A549 (cell line): ENCODE results near the gene PTPN1. TPM values are rescaled to one million over a fixed set of nuclear protein-coding genes. Genes with fewer than 3 reads are reported as not detected.

Experiments used
- ATAC-seq, 2 experiments: fragments of 200-7000 bp in 1 of 2; fragments of >200 bp in 1 of 2; cut with Nextera tagmentation in 1 of 2; cut with Tn5 transposase in 1 of 2; 3 replicates each; pipeline versions ENCODE4 v1.8.0 to v1.9.1; 2018 to 2020; ENCODE audit warnings: mild to moderate bottlenecking in 1 of 2, moderate library complexity in 1 of 2
- CTCF ChIA-PET: fragments of 300-600 bp; sonication (Branson Sonifier 250); formaldehyde crosslinking; extraction: SDS; loops from one replicate; lab custom pipeline; 2021; ENCODE audit warnings: antibody characterized with exemption, inconsistent platforms; lab: Yijun Ruan, JAX
- POLR2A ChIA-PET: fragments of 350-600 bp; formaldehyde crosslinking; extraction: SDS; loops from one replicate; lab custom pipeline; 2021; ENCODE audit warnings: antibody characterized with exemption, inconsistent platforms; lab: Yijun Ruan, JAX
- DNase-seq, 2 experiments: peaks; one replicate each; pipeline versions ENCODE4 v3.0.0 to v3.0.0-alpha.2; 2011 to 2016; ENCODE audit warnings: low read depth in 1 of 2, low spot score in 1 of 2
- FAIRE-seq: peaks from 2 replicates; lab custom pipeline; 2011; peaks lifted over from hg19 to GRCh38; lab: Jason Lieb, UNC
- H3K27ac ChIP-seq, 2 experiments: fragments of >200 bp; sonication (Bioruptor Twin); formaldehyde crosslinking; 3 replicates each; pipeline ENCODE4 v1.5.1; 2016 to 2017
- H3K4me1 ChIP-seq: fragments of >200 bp; sonication (Bioruptor Twin); formaldehyde crosslinking; 3 replicates; pipeline ENCODE4 v1.6.1; 2016
- H3K4me2 ChIP-seq: fragments of >200 bp; sonication (Bioruptor Twin); formaldehyde crosslinking; 3 replicates; pipeline ENCODE4 v1.6.1; 2016
- H3K4me3 ChIP-seq: fragments of >200 bp; sonication (Bioruptor Twin); formaldehyde crosslinking; 3 replicates; pipeline ENCODE4 v1.5.1; 2016
- H3K9me3 ChIP-seq: fragments of >200 bp; sonication (Bioruptor Twin); formaldehyde crosslinking; 3 replicates; pipeline ENCODE4 v1.6.1; 2016
- BHLHE40 ChIP-seq: IDR thresholded peaks from 2 replicates; pipeline ENCODE4 v1.6.1; 2012; ENCODE audit warnings: low read depth, low read length, inconsistent platforms
- CBX2 ChIP-seq: fragments of 200-600 bp; sonication (generic); IDR thresholded peaks from 2 replicates; pipeline ENCODE4 v1.6.1; 2016; ENCODE audit warnings: low read depth, mild to moderate bottlenecking, borderline replicate concordance
- CHD2 ChIP-seq: fragments of 150-350 bp; IDR thresholded peaks from 2 replicates; pipeline ENCODE4 v1.6.1; 2014; ENCODE audit warnings: low read length; ENCODE audit not compliant: partially characterized antibody
- CTCF ChIP-seq: fragments of >200 bp; sonication (Bioruptor Twin); formaldehyde crosslinking; IDR thresholded peaks from 3 replicates; pipeline ENCODE4 v1.5.1; 2016
- ESRRA ChIP-seq: fragments of 150-350 bp; IDR thresholded peaks from 2 replicates; pipeline ENCODE4 v1.6.1; 2014; ENCODE audit warnings: mild to moderate bottlenecking, low read length, borderline replicate concordance
- FOSB ChIP-seq: fragments of 250-450 bp; sonication (Bioruptor Pico); IDR thresholded peaks from 2 replicates; pipeline ENCODE4 v1.5.0; 2020; ENCODE audit warnings: mild to moderate bottlenecking, moderate library complexity
- FOXS1 ChIP-seq: fragments of 250-450 bp; sonication (Bioruptor Pico); IDR thresholded peaks from 2 replicates; pipeline ENCODE4 v1.5.0; 2020; ENCODE audit warnings: mild to moderate bottlenecking, moderate library complexity
- HDAC2 ChIP-seq: fragments of 200-600 bp; sonication (generic); IDR thresholded peaks from 2 replicates; pipeline ENCODE4 v1.6.1; 2016
- HES2 ChIP-seq: fragments of >200 bp; sonication (Bioruptor Twin); formaldehyde crosslinking; IDR thresholded peaks from 2 replicates; pipeline ENCODE4 v1.6.1; 2016
- HOXA7 ChIP-seq: fragments of 250-450 bp; sonication (Bioruptor Pico); IDR thresholded peaks from 2 replicates; pipeline ENCODE4 v1.5.0; 2020; ENCODE audit warnings: mild to moderate bottlenecking, moderate library complexity
- HOXB13 ChIP-seq: fragments of 250-450 bp; sonication (Bioruptor Pico); IDR thresholded peaks from 2 replicates; pipeline ENCODE4 v1.5.0; 2020; ENCODE audit warnings: low read depth, mild to moderate bottlenecking, moderate library complexity
- JUN ChIP-seq, 2 experiments: fragments of >200 bp; sonication (Bioruptor Twin); formaldehyde crosslinking; IDR thresholded peaks; 2 replicates in 1 of 2; 3 replicates in 1 of 2; pipeline ENCODE4 v1.6.1; 2016 to 2017
- JUNB ChIP-seq: fragments of >200 bp; sonication (Bioruptor Twin); formaldehyde crosslinking; IDR thresholded peaks from 2 replicates; pipeline ENCODE4 v1.6.1; 2016
- KDM1A ChIP-seq: fragments of 200-600 bp; sonication (generic); IDR thresholded peaks from 2 replicates; pipeline ENCODE4 v1.6.1; 2016; ENCODE audit warnings: low read depth, mild to moderate bottlenecking
- MYC ChIP-seq: IDR thresholded peaks from 2 replicates; pipeline ENCODE4 v1.6.1; 2012; ENCODE audit warnings: mild to moderate bottlenecking, inconsistent platforms, low read length, improper control_type of control experiment, borderline replicate concordance
- NFE2L2 ChIP-seq: fragments of 150-350 bp; conservative IDR thresholded peaks from 2 replicates; pipeline ENCODE4 v1.6.1; 2014; ENCODE audit warnings: low read length
- NPAS2 ChIP-seq: fragments of 250-450 bp; sonication (Bioruptor Pico); IDR thresholded peaks from 2 replicates; pipeline ENCODE4 v1.8.0; 2022; ENCODE audit warnings: mild to moderate bottlenecking, moderate library complexity, borderline replicate concordance
- PBX3 ChIP-seq: IDR thresholded peaks from 2 replicates; pipeline ENCODE4 v1.6.1; 2012
- RAD21 ChIP-seq, 2 experiments: fragments of >200 bp in 1 of 2; sonication (Bioruptor Twin) in 1 of 2; formaldehyde crosslinking in 1 of 2; IDR thresholded peaks in 1 of 2; conservative IDR thresholded peaks in 1 of 2; 2 replicates in 1 of 2; 3 replicates in 1 of 2; pipeline ENCODE4 v1.6.1; 2012 to 2018; ENCODE audit warnings: inconsistent platforms in 1 of 2
- RARB ChIP-seq: fragments of 250-450 bp; sonication (Bioruptor Pico); IDR thresholded peaks from 2 replicates; pipeline ENCODE4 v1.8.0; 2021; ENCODE audit warnings: mild to moderate bottlenecking, moderate library complexity
- ZC3H11A ChIP-seq: fragments of 450-650 bp; IDR thresholded peaks from 2 replicates; pipeline ENCODE4 v1.6.1; 2014; ENCODE audit warnings: antibody characterized with exemption, mild to moderate bottlenecking
- WGBS: methylation state at CpG from one replicate; pipeline ENCODE4 v1.1.6; 2017; ENCODE audit errors: missing lambda C conversion rate; 5-methylcytosine and 5-hydroxymethylcytosine counted together
- polyA plus RNA-seq, 4 experiments: library from polyadenylated mRNA; depleted of rRNA in 3 of 4; stranded (reverse); fragments of >200 nt; fragmentation: RNase III in 1 of 4; extraction: RNeasy Plus Mini Kit Qiagen cat#74134 plus additional on column Dnase treatment in 1 of 4; gene quantifications; 2 replicates in 3 of 4; 3 replicates in 1 of 4; pipeline ENCODE4 v1.2.3, GENCODE V29; 2011 to 2017
- TF ChIP-seq, protein P1 (sequence below): fragments of 150-350 bp; IDR thresholded peaks from 2 replicates; pipeline ENCODE4 v1.6.1; 2014; ENCODE audit warnings: low read depth, mild to moderate bottlenecking, low read length

The PTPN1 gene
- polyA plus RNA-seq, 2 of the 4 experiments (the other 2 are of a cell fraction) = 23.2 to 24.3 TPM

GRCh38 chr20:50498071-50498776 is 12.0 kb upstream of the PTPN1 start:
- POLR2A ChIA-PET = no interaction called here
- 93% methylated on average over 5 of the region's 5 CpGs for WGBS
- ATAC-seq (no peak), FAIRE-seq (no peak), DNase-seq (no peak)
- Histone ChIP-seq H3K9me3 (no peaks in the 10 kb centered on the region), H3K27ac (no peak overlapping the region), H3K4me3 (no peak overlapping the region), H3K4me1 (peaks cover 12% of the 10 kb centered on the region), H3K4me2 (no peak overlapping the region)
- CTCF ChIA-PET = interaction anchor here (1.0 to 1.4 kb wide), 4 partner anchors 12 to 377 kb away, joined by 3 to 5 read pairs (median 3); partner anchors contain the start of gene PTPN1
- TF ChIP-seq ESRRA (no peak), KDM1A (no peak), JUNB (no peak), RARB (CRISPR knock-in tag) (no peak), CTCF (no peak), MYC (no peak), FOXS1 (no peak), HDAC2 (no peak), HOXB13 (no peak), FOSB (CRISPR knock-in tag) (no peak), NFE2L2 (no peak), HES2 (no peak)
- TF ChIP-seq, protein P1, sequence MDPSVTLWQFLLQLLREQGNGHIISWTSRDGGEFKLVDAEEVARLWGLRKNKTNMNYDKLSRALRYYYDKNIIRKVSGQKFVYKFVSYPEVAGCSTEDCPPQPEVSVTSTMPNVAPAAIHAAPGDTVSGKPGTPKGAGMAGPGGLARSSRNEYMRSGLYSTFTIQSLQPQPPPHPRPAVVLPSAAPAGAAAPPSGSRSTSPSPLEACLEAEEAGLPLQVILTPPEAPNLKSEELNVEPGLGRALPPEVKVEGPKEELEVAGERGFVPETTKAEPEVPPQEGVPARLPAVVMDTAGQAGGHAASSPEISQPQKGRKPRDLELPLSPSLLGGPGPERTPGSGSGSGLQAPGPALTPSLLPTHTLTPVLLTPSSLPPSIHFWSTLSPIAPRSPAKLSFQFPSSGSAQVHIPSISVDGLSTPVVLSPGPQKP = no peak

GRCh38 chr20:50499938-50500337 is 10.2 kb upstream of the PTPN1 start:
- H3K4me3 ChIP-seq = no peak overlapping the region
- 90% methylated on average over 3 of the region's 3 CpGs for WGBS
- ChIA-PET POLR2A (no interaction called here), CTCF (interaction anchor here (0.6 to 1.9 kb wide), 3 partner anchors 31 to 310 kb away, joined by 3 to 8 read pairs (median 3); no protein-coding TSS in a partner anchor)
- H3K4me2 ChIP-seq = no peak overlapping the region
- ATAC-seq (no peak), DNase-seq (no peak), FAIRE-seq (no peak)
- no peak overlapping the region for H3K27ac ChIP-seq
- H3K4me1 ChIP-seq = peaks cover 12% of the 10 kb centered on the region; the same call in 2 of the 3 replicates
- TF ChIP-seq RAD21 (conservative IDR thresholded peaks at IDR 0.05 in 1 of 2, IDR thresholded peaks at IDR 0.05 in 1 of 2) (no peak), JUN (IDR thresholded peaks at IDR 0.05) (no peak), ZC3H11A (no peak), CBX2 (no peak), CHD2 (no peak), NPAS2 (CRISPR knock-in tag) (no peak), HOXA7 (CRISPR knock-in tag) (no peak), BHLHE40 (no peak), PBX3 (no peak)
- no peaks in the 10 kb centered on the region for H3K9me3 ChIP-seq
